ENCODE measurements around the gene APBB2.

The APBB2 gene

DNA sequence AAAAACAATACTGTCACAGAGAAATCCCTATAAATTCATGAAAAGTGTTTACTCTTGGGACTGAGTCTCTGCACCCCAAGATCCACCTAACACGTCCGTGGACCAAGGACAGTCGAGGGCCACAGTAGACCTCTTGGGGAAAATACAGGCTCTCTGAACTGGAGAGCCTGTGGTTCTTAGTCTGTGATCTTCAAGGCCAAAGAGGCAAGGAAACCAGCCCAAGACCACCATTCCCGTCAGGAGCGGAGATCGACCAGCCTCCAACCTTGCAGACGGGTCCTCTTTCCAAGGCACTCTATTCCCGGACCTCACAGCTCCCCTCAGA, 1.6 kb upstream of the APBB2 start:
- DNase-seq (ENCODE audit: low read depth, low spot score) = no peak

DNA sequence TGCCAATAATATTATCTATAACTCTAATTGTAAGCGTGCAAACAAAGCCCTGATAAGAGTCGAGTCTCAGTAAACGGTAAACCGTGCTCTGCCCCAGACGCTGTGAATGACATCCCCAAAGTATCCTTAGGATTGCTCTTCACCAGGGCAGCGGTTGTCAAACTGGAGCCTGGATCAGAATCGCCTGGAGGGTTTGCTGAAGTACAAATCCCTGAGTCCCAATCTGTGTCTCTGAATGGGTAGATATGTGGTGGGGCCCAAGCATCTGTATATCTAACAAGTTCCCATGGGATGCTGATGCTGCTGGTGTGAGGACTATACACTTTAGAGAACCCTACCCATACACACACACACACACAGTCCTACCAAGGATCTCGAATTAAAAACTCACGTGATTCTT, 813 bp upstream of the APBB2 start:
- no peak for DNase-seq (ENCODE audit: low read depth, low spot score)

DNA sequence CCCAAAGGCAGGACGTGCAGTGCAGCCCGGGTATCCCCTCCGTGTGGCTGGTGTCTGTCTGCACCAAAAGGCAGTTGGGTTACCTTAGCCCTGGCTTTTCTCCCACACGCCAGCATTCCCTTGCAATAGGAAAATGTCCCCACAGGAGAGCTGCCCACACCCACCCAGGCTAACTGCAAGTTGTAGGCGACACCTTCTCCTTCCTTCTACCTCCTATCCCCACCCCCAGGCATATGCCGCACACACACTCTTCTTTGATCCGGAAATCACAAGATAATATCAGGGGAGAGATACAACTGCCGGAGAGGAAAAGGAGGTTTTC, 444 bp upstream of the APBB2 start:
- no peak for DNase-seq (ENCODE audit: low read depth, low spot score)

DNA sequence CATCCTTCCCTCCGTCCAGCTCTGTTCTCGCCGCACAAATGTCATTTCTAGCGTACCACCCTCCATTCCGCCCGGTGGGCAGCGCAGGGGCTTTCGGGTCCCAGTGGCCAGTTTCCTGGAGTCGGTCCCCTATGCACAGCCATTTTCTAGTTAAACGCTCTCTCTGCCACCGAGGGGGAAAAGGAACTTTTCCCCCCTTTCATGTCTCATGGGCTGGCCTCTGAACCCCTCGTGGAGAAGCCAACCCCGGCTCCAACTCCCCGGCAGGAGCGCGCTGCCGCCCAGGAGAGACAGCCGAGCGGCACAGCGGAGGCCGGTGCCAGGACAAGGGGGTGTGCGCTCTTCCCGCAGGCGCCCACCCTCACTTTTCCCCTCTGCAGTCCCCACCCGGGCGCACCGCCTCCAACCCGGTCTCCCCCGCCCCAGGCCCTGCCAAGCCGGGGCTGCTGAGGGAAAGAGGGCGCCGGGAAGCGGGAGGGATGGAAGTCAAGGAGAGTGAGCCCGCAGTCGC, 662 bp downstream of the APBB2 start:
- no peak for DNase-seq (ENCODE audit: low read depth, low spot score)

DNA sequence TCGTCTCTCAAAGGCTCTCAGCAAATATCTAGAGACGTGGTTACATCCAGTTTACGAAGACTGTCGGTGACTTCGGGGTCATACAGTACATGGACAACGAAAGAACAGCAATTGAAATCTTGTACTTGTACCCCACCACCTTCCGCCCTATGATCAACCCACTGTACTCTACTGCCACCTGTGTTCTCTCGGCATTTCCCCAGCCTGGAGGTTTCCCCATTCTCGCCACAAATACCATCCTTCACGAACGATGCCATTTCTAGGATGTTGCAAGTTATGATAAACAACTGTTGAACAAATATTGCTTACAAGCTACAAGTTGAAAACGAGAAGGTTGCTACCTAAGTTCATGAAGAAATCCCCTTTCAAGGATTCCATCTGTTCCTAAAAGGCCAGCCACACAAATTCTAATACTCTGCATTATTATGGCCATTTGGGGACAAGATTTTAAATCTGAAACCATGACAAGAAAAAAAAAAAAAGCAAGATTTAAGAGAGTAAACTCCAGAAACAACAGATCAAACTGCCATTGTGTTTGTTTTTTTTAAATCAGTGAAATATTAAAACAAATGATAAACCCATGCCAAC, 1.6 kb downstream of the APBB2 start:
- no peak for DNase-seq (ENCODE audit: low read depth, low spot score)

DNA sequence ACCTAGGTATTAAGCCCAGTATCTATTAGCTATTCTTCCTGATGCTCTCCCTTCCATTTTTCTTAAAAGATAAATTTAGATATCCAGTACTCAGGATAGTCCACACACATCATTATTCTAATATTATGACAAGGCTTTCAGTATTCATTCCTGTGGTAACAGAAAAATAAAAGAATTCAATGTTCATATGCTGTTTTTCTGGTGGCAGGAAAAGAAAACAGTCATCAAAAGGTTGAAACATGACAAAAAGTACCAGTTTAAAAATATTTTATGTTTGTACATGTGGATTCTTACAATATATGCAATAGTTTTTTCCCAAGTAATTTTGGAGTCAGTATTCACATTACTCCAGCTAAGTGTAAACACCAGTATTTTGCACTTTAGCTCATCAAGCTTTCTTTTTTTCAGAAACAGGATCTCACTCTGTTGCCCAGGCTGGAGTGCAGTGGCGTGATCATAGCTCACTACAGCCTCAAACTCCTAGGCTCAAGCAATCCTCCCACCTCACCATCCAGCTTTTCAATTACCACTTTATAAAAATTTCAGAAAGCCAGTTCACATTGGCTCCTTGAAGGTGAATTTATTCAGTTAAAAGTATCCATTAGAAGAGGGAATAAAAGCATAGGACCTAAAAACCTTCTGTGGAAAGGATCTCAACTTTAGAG, 2.3 kb downstream of the APBB2 start:
- no peak for DNase-seq (ENCODE audit: low read depth, low spot score)

DNA sequence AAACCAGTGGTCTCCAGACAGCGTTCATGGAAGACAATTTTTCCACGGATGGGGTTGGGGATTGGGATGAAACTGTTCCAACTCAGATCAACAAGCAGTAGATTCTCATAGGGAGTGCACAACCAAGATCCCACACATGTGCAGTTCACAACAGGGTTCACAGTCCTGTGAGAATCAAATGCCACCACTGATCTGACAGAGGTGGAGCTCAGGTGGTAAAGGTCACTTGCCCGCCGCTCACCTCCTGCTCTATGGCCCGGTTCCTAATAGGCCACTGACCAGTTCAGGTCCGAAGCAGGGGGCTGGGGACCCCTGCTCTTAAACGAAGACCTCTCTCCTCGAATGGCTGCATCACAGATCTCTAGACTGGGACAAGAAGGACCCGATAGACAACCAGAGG, 4.4 kb downstream of the APBB2 start:
- no peak for DNase-seq (ENCODE audit: low read depth, low spot score)

DNA sequence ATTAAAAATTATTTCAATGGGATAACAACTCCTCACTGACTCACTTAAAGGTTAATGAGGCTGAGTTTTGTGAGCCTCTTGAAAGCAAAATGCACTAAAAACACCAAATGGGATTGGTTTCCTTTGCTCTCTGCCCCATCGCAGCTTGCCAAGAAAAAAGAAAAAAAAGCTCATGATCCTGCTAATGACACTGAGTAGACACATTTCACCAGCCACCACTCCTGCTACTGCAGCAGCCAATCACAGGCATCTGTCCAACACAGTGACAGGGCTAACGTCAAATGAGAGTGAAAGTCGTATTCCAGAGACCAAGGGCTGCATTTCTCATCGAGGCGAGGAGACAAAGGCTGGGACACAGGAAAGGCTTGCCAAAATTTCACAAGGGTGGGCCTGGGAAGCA, 5.2 kb downstream of the APBB2 start:
- no peak for DNase-seq (ENCODE audit: low read depth, low spot score)

DNA sequence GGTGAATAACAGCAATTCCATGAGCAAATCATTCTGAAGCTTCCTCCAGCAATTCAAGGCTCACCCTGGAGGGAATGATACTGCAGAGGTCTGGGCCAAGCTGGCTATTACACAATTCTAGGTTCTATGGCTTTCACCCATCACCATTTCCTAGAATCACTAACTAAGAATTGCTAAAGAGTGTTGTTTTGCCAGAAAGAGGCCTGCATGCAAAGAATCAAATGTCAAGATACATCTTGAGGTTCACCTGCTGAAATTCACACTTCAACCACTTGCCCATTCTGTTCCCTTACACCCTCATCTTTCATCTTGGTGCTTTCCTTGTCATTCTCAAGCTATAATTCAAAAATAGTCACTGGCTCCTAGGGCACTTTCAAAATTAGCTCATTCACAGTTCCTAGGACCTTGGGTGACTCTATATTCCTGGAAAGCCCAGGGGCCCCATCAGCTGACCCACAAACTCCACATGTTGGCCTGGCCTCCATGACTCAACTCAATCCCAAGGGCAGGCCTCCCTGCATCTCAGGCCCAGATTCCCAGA, 7.0 kb downstream of the APBB2 start:
- DNase-seq (ENCODE audit: low read depth, low spot score) = no peak

DNA sequence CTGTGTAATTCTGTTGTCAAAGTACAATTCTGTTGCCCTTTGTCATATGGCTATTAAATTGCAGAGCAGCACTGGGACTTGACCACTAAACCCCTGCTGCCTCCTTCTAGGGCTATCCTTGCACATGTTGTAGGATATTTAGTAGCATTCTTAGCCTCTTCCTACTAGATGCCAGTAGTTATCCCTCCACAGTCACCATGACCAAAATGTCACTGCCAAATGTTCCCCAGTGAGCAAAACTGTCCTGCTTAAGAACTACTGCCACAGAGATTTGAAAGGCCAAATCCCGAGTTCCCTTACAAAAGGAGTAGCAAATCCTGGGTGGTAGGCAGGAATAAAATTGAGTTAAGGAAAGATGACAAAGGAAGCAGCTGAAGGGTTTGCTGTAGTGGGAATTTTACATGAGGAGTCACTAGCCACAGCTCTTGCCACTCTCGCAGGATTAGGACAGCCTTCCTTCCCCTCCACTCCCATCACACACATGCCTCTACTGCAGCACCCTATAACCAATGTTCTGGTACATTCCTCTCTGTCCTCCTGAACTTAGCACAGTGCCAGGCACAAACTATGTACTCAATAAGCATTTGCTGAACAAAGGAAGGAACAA, 8.4 kb downstream of the APBB2 start:
- no peak for DNase-seq (ENCODE audit: low read depth, low spot score)

DNA sequence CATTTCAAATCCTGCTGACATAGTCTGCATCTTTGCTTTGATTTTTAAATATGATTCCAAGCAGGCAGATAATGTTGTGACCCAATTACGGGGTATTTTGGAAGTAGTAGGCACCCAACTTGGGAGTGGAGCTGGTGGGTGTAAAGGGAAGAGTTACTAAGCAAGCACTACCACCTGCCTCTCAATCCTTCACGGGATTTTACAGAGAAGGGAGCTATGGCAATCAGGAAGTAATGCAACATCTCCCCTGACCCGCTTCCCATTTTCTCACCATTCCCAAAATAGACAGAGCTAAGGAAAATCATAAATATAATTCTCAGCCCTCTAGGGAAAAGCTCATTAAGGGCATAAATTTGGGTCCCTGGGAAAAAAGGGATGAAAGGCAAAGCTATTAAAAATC, 9.2 kb downstream of the APBB2 start:
- no peak for DNase-seq (ENCODE audit: low read depth, low spot score)

DNA sequence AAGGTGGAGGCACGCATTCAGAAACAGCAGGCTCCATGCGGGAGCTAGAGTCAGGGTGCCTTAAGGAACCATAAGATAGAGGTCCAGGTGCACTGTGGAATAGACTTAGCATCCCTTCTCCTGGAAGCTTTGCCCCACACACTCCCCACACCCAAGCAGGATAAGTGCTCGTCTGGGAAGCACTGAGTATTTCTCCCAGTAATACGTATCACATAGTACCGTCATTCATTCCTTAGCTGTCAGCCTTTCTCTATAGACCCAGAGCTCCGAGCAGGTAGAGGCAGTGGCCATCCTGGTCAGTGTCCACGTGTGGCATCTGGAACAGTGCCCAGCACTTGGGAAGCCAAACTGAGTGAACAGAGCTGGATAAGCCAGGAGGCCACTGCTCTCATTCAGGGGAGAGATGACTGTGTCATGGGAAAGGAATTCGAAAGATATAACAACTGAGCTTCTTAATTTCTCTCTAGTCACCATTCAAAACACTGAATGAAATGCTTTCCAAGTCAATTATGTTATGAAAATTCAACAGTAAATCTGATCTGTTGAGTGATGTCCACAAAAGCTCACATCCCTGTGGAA, 9.9 kb downstream of the APBB2 start:
- DNase-seq (ENCODE audit: low read depth, low spot score) = no peak

DNA sequence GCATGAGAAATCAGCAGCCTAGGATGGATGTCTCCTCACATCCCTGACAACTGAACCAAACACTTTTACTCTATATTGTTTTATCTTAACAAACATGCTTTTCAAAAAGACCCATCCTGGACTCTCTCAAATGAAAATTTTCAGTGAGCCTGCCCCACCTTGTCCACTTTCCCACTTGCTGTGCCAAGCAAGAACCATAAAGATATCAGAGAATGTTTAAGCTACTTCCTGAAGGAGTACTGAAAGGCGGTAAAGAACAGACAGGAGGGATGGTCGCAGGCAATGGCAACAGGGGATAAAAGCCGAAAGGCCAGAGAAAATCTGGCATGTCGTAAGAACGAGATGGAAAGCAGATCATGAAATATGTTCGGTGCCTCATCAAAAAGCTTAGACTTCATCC, 10.5 kb downstream of the APBB2 start:
- no peak for DNase-seq (ENCODE audit: low read depth, low spot score)

DNA sequence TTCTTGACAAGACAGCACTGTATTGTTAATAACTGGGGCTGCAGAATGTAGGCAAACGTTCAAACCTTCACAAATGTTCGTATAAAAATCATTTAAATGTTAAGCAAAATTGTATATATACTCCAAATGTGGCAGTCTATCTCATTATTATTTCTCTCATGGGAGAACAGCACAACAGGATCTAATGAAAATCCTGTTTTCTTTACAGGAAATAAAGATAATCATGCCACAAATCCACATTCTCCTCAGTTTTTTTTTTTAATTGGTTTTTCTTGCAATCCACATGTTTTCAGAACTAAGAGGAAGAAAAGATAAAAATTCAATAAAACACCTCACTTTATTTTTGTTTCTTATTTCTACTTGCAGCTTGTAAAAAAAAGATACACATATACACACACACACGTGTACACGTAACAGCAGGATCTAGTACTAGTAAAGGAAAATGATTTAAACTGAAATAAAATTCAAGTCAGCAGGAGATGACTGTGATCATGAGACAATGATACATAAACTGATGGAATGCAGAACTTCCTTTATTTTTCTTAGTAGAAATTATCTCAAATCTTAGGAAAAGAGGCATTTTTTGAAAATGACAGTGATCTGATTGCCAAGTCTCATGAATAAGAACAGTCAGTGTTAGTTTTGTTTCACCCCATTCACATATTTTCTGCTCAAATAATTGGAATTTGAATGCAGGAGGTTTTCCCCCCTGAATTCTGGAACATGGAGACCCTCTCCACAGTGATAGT, 11.3 kb downstream of the APBB2 start:
- DNase-seq (ENCODE audit: low read depth, low spot score) = no peak

DNA sequence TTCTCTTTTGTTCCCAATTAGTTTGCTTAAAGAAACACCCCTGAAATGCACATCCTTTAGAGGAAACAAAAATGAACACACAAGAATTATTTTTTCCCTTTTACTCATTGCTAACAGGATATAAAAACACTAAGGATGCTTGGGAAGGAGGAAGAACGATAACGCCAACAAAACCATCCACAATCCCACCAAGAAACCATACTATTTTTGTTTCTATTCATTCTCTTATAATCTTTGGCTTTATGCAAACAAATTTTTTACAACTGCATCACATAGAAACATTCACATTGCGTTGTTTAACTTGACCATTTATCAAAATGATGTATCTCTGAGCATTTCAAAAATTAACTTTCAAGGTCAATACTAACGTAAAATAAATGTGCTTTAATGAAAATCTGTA, 12.0 kb downstream of the APBB2 start:
- DNase-seq (ENCODE audit: low read depth, low spot score) = no peak

DNA sequence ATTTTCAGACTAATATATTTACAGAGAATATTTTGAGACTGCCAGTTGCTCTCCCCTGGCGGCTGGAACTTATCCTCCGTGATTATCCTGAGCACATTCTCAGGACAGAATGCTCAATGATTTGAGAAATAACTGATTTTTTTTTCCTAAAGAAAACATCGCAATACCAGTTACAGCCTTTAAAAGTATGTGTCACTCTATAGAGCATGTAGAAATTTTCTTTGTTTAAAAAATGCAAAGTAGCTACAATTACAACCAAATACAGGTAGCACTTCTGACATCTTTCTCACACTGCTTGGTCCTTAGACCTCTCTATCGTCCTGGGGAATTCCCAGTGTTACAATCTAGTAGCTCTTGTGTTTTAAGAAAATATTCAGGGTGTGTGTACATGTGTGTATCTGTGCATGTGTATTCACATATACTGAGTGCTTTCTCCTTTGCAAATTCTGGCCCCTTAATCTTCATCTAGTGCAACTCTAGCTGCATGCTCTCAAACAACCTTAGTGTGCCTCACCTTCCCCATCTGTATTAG, 13.8 kb downstream of the APBB2 start:
- no peak for DNase-seq (ENCODE audit: low read depth, low spot score)

DNA sequence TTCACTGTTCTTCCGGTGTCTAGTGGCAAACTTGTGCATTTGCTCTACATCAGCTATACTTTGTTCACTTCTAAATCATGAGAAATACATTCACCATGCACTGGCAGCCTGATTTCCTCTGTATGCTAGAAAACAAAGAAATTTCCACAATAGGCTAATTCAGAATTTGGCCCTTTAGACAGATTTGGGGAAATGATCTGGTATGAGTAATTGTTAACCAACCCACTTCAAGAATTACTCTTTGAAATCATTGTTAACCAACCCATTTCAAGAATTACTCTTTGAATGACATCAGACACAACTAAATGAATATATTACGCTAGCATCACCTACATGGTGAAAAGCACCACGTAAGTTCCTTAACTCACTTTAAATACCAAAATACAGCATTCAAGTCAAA, 14.6 kb downstream of the APBB2 start:
- no peak for DNase-seq (ENCODE audit: low read depth, low spot score)

DNA sequence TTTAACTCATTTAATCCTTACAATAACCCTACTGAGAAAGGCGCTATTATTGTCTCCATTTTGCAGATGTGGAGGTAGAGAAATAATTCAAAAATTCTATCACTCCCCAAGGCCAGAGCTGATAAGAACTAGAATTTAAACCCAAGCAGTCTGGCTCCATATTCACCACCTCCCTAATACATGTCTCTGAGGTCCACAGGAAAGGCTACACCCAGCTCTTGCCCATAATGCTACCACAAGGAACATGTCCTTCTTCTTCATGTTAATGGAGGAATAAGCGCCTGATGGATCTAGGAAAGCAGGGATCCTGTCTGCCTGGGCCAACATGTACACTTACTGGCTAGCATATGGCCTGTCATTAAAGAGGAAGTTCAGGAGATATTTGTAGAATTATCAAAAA, 16.3 kb downstream of the APBB2 start:
- no peak for DNase-seq (ENCODE audit: low read depth, low spot score)

DNA sequence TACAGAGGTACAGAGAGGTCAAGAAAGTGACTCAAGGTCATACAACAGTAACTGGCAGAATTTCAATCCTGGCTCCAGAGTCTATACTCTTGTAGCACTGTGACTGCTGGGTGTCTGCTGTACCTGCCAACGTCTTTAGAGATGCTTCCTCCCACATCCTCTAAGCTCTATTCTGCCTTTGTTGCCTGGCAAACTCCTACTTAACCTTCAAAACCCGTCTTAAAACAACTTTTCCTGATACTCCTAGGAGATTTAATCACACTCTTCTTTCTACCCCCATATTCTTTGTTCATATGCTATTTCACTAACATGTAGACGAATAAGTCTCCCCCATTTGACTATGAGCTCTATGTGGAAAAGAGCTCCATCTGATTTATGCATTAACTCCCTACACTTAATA, 16.8 kb downstream of the APBB2 start:
- DNase-seq (ENCODE audit: low read depth, low spot score) = no peak

DNA sequence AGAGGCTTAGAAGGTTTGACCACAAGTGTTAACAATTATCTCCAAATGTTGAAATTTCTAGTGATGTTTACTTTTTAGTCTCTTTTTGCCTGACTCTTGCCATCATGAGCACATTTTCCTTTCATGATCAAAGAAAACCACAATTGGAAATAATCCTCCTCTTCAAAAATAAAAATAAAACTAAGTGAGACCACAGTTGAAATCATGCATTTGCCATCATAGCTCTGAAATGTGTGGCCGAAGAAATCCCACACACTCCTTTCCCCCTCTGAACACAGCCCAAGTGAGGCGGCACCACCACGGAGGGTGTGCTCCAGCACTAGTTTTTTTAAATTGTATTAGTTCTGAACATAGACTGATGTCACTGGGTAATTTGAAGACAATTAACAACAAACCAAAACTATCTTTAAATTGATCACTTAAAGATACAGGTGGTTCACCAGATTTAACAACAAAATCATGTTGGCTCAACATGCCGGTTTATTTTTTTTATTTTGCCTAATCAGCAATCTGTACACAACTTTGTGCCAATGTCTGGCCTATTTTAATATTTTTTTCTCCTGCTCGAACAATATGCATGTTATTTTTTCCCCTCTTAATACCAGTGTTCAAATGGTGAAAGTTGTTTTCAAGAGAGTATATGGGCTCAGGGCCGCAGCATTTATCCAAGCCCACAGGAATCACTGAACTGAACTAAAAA, 17.6 kb downstream of the APBB2 start:
- no peak for DNase-seq (ENCODE audit: low read depth, low spot score)

DNA sequence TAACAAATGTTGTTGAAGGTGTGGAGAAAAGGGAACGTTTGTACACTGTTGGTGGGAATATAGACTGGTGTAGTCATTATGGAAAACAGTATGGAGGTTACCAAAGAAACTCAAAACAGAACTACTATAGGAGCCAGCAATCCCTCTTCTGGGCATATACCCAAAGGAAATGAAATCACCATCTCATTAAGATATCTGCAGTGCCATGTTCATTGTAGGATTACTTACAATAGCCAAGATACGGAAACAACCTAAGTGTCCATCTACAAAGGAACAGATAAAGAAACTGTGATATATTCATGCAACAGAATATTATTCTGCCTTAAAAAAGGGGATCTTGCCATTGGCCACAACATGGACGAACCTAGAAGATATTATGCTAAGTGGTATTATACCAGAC, 22.2 kb downstream of the APBB2 start:
- DNase-seq (ENCODE audit: low read depth, low spot score) = no peak
